HG03565 (cell line): ENCODE results near the gene GNE.
"Not testable (repeated sequence)": the region's sequence is repeated elsewhere in the genome, so short reads cannot be mapped to it uniquely, and the experiment has no call there.

Source experiments
- ATAC-seq: cut with Tn5 transposase; IDR thresholded peaks from one replicate; pipeline ENCODE4 v1.9.1; 2021; ENCODE audit warnings: mild to moderate bottlenecking, moderate library complexity; ENCODE audit not compliant: unreplicated experiment

The GNE gene

DNA sequence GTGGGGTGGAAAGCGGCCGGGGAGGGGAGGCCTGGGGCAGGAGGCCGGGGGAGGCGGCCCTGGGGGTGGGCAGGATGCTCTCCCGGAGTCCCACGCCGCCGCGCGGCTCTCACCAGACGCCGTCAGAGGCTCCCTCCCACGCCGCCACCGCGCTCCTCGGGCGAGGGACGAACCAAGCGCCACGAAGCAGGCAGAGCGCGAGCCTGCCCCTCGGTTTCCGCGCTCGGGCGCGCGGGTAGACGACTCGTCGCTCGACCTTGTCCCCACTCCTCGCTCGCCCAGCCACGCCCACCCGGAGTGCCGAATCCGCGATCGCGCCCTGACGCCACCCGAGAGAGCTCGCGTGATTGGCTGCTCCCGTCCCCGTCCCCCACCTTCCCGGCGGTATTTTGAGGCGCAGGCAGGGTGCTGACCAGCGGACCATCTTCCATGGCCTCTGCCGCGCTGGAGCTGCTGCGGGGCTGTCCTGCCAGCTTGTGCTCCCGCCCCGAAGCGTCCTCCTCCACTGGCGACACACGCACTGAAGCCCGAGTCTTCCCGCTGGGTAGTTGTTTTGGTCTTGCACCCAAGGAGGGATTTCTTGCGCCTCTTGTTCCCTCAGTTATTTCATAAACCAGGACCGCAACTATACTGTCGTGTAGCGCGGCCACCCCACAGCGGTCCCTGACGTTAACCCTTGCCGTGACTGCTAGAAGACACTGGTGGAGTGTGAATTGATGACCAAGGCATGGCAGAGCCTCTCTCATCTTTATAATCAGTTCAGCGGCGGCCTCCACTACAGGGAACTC lies at the start of gene GNE:
TSS of gene GNE (minus strand) at position 241 of the 788 bp plus-strand sequence. CDS start 9,093 bp downstream, outside the sequence.
- ATAC-seq, result peak; percentile 77

DNA sequence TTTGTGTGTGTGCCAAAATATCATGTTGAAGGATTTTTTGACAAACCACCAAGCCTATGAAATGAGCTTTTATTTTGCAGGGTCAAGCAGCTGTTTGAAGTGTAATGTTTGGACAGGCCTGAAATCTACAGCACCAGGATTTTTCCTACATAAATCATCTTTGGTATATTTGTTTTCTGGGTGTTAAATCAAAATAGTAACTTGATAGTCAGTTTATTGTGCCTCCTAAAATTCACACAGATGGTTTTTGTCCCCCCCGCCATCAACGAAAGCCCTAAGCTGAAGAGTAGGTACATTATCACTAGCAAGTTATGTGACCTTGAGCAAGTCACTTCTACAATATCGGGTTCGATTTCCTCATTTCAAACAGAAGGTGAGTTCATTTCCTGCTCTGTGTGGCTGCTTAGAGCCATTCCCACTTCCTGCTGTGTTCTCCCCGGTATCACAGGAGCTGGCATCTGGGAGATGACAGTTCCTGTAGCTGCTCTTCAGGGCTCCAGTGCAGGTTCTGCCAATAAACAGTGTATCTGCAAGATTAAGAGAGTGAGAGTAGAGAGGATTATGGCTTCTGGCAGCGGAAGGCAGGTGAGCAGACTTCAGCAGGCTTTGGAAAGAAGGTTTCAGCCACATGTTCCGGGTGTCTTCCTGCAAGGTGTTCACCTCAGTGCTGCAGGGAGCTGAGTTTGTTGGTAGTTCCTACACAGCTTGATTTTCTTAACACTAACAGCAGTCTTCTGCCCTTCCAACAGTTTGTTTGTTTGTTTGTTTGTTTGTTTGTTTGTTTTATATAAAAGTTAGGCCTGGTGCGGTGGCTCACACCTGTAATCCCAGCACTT lies 48.4 kb upstream of the GNE start:
- ATAC-seq, result no peak

DNA sequence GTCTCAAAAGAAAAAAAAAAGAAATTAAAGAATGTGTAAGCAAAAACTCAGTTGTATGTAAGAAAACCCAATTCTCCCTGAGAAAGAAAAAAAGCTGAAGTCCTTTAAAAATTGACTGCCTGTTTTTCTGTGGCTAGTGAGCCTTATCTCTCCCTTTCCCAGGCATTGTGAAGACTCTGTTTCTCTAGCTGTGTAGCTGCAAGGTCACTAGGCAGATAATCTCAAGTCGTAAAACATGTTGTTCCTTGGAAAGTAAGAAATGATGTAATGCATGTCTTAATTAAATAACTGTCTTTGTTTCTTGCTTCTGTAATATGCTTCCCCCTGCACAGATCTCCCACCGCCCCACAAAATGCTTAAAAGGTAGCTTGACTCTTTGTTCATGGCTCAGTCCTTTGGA lies 46.1 kb upstream of the GNE start:
- ATAC-seq, result not testable (repeated sequence)

DNA sequence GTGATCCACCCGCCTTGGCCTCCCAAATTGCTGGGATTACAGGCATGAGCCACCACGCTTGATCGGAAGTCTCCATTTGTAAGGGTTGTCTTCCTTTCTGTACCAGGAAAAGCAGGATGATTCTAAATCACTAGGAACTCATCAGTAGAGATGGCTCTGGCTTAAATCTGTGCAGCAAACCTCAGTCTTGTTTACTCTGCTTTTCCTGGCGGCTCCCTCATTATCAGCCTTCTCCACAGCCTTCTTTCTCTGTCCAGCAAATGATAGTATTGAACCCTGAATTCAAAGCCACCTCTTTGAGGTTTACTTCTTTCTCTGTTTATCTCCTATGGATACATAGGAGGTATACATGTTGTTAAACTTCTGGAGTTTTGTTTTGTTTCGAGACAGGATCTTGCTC lies 43.0 kb upstream of the GNE start:
- no peak for ATAC-seq

DNA sequence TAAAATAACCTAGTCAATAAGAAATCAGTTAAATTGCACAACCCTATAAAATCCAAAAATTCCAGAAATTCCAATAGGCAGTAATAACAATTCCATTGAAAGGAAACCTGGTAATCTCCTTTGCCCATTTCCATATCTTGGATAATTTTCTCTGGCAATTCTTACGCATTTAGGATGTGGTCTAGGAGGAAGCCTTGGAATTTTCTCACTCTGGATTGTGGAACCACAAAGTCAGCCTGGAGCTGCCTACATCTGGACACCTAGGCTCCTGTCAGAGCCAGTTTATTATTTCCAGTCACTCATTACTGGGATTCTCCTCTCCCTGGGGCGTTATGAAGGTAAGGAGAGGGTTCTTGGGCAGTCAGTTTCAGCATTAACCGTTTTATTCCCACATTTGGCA lies 40.3 kb upstream of the GNE start:
- no peak for ATAC-seq

DNA sequence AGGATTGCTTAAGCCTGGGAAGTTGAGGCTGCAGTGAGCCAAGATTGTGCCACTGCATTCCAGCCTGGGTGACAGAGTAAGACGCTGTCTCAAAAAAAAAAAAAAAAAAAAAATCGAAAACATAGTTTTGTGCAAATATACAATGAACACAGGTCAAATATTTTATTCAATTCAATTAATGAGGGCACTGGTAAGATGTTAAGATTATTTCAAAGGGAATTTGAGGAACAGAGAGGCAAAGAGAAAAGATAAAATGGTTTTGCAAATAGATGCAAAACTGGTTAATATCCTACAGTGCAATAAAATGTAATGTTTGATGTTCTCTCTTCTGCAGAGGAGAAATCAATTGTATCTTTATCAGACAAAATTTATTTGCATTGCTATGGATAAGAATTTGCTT lies 39.5 kb upstream of the GNE start:
- no peak for ATAC-seq

- not testable (repeated sequence) for ATAC-seq
These were observed 36.7 kb upstream of the GNE start for GRCh38 chr9:36294996-36295395.

- ATAC-seq, result no peak
These were observed 35.7 kb upstream of the GNE start for GRCh38 chr9:36293918-36294317.

DNA sequence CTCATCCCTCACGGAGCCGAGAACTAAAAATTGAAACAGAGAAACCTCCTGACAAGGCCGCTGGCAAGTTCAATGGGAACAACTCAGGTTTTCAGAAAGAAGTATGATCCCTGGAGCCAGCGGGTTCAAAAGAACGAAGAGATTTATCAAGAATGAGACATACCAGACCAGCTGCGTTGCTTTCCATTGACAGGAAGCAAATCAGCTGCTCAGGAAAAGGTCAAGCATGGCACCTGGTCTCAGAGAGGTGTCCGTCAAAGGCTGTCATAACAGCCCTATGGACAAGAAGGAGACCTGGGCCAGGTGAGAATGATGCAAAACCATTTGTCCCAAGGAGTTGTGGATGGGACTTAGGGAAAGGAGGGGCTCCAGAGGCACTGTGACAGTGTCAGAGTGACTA lies 34.9 kb upstream of the GNE start:
- no peak for ATAC-seq

DNA sequence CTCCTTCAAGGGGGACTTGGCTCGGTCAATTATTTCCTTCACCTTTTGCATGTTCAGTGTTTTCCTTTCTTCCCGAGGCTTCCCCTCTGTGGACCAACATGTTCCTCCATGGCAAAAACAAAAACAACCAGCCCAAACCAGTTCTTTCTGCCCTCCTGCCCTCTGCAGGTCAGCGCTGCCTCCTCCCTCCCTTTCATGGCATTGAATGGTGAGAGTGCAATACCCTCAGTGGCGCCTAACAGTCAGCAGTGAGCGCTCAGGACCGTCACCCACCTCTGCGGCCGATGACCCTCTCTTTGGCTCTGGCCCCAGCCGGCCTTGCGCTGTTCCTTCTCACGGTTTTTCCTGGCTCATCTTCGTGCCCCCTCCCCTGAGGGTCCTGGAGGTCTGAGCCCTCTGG lies 34.4 kb upstream of the GNE start:
- ATAC-seq, result no peak

DNA sequence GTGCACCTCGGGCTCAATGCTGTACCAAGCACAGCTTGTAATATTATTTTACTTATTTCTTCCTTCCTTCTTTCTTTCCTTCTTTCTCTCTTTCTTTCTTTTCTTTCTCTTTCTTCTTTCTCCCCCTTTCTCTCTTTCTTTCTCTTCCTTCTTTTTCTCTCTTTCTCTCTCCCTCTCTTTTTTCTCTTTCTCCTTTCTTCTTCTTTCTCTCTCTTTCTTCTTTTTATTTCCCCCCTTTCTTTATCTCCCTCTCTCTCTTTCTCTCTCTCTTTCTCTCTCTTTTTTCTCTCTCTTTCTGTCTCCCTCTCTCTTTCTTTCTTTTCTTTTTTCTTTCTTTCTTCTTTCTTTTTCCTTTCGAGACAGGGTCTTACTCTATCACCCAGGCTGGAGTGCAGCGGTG lies 32.7 kb upstream of the GNE start:
- ATAC-seq, result no peak

DNA sequence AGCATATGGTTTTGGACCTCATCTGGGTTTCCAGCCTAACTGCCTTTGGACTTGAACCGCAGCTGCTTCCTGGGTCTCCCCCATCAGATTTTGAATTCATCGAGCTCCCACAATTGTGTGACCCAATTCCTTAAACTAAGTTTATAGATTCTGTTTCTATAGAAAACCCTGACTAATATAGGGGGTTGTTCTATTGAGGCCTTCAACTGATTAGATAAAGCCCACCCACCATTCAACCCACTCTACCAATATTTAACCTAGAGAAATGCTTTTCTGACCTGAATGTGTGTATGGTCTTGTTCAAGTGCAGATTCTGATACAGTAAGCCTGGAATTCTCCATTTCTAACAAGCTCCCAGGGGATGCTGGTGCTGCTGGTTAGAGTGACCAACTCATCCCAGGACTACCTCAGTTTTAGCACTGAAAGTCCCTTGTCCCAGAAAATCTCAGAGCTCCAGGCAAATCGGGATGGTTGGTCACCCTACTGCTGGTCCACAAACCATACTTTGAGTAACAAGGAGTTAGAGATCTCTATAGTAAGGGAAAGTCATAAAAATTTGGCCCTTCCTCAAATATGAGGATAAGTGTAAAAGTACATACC lies 31.7 kb upstream of the GNE start:
- ATAC-seq, result no peak

DNA sequence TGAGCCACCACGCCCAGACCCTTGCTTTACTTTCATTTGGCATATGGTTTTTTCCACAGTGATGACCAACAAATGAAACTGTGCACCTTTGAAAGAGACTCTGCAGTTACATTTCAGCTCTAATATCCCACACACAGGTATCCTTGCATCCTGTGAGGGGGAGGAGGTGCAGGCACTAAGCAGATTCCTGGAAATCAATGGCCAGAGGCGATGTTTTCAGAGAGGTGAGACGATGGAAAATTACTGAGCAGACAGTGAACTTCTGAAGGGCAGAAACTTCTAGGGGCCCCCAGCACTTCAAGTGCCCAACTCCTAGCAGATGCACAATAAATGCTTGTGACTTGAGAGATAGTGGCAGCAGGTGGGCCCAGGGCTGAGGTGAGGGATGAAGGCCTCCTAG lies 29.8 kb upstream of the GNE start:
- no peak for ATAC-seq

DNA sequence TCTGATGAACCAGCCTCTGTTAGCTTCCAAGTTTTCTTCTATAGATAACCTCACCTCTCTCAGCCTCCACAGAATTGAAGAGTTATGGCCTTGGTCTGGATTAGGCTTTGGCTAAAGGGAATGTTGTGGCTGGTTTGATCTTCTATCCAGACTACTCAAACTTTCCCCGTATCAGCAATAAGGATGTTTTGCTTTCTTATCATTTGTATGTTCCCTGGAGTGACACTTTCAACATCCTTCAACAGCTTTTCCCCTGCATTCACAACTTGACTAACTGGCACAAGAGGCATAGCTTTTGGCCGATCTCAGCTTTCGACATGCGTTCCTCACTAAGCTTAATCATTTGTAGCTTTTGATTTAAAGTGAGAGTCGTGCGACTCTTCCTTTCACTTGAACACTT lies 28.1 kb upstream of the GNE start:
- no peak for ATAC-seq

- no peak for ATAC-seq
These were observed 26.0 kb upstream of the GNE start for GRCh38 chr9:36284226-36284625.

DNA sequence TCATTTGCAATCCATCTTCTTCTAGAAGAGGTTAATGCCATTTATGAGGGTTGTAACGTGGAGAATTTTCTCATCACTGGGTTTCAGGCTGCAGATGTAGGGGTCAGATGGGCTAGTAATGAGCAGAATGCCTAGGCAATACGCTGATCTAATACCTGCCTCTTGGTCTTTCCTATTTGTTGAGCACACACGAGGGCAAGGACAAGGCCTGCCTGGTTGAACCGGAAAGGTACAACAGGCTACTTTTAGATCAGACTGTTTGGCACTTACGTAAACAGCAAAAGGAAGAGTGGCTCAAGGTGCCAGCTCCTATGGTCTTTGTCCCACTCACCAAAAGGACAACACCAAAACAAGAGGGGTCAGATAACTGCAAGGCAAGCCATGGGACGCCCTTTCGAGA lies 24.0 kb upstream of the GNE start:
- ATAC-seq, result no peak

DNA sequence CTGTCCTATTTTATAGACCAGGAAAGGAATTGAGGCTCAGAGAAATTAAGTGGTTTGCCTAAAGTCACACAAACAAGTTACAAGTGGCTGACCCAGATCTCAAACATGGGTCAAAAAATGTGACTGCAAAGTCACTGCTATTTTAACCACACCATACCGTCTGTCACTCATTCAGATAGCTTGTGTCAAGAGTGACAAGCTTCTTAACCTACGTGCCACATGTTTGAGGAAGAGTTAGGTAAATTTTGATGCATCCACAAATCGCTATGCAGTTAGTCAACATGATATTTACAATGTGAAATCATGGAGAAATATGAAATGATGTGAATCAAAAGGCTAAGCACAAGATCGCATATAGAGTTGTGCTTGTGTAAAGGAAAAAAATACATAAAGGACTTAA lies 22.7 kb upstream of the GNE start:
- no peak for ATAC-seq

DNA sequence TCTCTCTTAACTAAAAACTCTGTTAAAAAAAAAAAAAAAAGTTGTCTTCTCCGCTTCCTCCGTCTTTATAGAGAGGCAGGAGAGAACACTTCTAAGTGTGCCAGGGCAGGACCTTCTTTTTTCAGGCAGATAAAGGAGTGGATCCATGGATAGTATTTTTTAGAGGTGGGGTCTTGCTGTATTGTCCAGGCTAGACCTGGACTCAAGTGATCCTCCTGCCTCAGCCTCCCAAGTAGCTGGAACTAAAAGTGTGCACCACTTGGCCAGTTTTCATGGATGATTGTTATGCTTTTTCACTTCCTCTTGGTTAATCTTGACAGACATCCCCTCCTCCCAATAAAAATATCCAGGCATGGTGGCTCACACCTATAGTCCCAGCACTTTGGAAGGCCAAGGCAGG lies 20.0 kb upstream of the GNE start:
- no peak for ATAC-seq

- ATAC-seq, result no peak
These were observed 18.5 kb upstream of the GNE start for GRCh38 chr9:36276781-36277181.

DNA sequence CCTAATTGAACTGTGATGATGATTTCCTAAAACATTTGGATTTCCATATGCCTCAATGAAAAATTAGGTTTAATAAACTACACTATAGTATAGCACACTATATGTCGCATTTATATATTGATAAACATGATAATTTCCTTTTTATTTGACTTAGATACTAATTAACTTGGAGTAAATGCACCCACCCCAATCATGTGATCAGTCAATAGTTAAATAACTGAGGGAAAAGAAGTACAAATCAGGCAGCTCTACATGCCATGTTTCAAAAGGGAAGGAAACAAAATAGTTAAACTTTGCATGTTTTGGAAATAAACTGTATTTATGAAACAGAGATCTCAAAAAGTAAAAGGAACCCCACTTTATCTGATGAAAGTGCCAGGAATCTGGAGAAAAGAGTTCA lies 18.0 kb upstream of the GNE start:
- ATAC-seq, result no peak

- ATAC-seq, result no peak
These were observed 16.8 kb upstream of the GNE start for GRCh38 chr9:36275060-36275459.

DNA sequence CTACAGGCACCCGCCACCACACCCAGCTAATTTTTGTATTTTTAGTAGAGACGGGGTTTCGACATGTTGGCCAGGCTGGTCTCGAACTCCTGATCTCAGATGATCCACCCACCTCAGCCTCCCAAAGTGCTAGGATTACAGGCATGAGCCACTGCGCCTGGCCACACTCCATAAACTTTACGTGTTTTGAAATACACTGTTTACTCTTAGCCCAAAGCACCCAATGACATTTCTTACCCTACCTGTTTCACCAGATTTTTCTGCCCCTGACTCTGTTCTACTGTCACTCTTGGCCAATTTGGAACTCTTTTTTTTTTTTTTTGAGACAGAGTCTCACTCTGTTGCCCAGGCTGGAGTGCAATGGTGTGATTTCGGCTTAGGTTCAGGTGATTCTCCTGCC lies 15.1 kb upstream of the GNE start:
- not testable (repeated sequence) for ATAC-seq
